HG03159 (cell line): Measurements from ENCODE around the gene CD79A.

Experiments
- ATAC-seq: cut with Tn5 transposase; IDR thresholded peaks from one replicate; pipeline ENCODE4 v1.9.1; 2021; ENCODE audit warnings: mild to moderate bottlenecking, moderate library complexity; ENCODE audit not compliant: unreplicated experiment

Gene CD79A

GRCh38 chr19:41883463-41883820 is 6.4 kb downstream of the CD79A start:
- no peak for ATAC-seq

GRCh38 chr19:41883821-41884733 is 7.0 kb downstream of the CD79A start:
- peak; percentile 66 for ATAC-seq

DNA sequence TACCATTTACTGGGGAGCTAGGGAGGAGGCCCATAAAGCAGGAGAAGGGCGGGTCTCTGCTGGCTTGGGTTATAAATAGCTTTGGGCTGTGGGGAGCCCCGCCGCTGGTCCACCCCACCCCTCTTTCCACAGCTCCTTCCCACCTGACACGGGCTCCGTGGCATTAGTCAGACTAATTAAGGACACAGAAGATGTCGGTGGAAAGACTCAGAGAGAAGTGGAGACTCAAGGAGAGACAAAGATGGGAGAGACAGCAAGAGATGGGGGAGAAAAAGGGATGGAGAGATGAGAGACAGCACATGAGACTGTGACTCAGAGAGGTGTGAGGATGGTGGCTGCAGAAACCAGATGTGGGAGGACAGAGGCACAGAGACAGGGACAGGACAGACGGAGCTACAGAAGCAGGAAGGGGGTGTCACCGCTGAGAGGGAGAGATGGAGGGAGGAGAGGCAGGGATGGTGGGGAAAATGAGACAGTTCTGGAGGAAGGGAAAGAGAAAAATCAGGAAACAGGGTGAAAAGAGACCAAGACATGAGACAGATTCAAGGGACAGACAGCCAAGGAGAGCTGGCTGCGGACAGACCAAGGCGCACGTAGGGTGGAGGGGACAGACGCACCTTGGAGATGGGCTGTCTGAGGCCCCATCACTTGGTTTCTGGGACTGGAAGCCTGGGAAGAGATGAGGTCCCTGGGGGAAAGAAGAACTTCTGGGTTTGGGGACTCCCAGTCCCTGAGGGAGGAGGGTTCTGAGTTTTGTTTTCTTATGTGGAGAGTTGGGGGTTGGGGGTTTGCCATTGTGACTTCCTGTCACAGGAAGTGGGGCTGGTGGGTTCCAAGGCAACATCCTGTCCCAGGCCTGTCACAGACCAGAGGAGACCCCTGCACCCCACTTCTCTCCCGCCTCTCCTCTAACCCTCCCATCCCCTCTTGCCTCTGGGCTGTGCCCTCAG is 10.0 kb downstream of the CD79A start:
- ATAC-seq, result no peak

DNA sequence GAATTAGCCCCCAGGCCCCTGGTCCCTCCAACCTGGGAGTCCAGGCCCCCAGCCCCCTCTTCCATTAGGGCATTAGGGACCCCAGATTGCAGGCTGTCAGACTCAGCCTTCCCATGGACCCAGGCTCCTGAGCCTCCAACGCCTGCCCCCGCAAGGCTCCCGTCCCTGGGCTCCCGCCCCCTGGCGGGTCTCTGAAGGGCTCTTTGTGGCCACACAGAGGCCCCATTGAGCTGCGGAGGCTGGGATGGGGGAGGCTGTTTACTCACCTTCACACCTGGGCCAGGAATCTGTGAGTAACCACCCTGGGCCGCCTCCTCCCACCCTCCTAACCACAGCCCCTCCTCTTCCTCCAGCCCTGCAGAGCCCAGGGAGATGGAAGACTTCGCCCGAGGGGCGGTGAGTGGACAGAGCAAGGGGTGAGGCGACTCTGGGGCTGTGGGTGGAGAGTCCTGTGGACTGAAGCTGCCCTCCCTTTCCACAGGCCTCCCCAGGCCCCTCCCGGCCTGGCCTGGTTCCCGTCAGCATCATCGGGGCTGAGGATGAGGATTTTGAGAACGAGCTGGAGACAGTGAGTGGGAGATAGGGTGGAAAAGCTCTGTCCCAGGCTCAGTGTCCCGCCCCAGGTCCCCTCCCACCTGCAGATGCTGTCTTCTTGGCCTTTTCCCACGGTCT is 10.8 kb downstream of the CD79A start:
- ATAC-seq, result no peak

GRCh38 chr19:41888926-41889325 is 11.8 kb downstream of the CD79A start:
- ATAC-seq, result no peak

DNA sequence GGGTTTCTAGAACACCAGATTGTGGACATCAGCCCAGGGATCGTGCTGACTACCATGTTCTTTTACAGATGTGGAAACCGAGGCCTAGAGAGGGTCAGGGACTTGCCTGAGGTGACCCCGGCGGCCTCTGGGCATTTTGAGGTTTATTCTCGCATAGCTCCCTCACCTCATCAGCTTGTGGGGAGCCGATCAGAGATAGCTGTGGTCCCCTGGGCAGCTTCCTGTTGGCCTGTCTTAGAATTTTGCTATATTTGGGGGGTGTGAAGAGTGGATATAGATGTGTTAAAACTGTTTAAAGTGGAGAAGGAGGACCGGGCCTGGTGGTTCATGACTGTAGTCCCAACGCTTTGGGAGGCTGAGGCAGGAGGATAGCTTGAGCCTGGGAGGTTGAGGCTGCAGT is 12.8 kb downstream of the CD79A start:
- no peak for ATAC-seq

GRCh38 chr19:41890936-41891335 is 13.9 kb downstream of the CD79A start:
- ATAC-seq, result no peak

- ATAC-seq, result no peak
Measured at GRCh38 chr19:41892173-41892902, 15.3 kb downstream of the CD79A start.

DNA sequence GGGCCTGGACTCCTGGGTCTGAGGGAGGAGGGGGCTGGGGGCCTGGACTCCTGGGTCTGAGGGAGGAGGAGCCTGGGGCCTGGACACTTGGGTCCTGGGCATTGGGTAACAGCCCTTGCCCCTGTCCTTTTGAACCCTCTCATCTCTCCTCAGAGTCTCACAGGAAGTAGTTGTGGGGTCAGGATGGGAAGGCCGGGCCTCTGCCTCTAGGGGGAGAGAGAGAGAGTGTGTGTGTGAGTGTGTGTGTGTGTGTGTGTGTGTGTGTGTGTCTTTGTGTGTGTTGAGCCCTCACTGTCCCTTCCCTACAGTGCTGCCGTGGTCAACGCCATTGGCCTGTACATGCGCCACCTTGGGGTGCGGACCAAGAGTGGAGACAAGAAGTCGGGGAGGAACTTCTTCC is 16.8 kb downstream of the CD79A start:
- no peak for ATAC-seq

GRCh38 chr19:41894350-41894749 is 17.3 kb downstream of the CD79A start:
- no peak for ATAC-seq

DNA sequence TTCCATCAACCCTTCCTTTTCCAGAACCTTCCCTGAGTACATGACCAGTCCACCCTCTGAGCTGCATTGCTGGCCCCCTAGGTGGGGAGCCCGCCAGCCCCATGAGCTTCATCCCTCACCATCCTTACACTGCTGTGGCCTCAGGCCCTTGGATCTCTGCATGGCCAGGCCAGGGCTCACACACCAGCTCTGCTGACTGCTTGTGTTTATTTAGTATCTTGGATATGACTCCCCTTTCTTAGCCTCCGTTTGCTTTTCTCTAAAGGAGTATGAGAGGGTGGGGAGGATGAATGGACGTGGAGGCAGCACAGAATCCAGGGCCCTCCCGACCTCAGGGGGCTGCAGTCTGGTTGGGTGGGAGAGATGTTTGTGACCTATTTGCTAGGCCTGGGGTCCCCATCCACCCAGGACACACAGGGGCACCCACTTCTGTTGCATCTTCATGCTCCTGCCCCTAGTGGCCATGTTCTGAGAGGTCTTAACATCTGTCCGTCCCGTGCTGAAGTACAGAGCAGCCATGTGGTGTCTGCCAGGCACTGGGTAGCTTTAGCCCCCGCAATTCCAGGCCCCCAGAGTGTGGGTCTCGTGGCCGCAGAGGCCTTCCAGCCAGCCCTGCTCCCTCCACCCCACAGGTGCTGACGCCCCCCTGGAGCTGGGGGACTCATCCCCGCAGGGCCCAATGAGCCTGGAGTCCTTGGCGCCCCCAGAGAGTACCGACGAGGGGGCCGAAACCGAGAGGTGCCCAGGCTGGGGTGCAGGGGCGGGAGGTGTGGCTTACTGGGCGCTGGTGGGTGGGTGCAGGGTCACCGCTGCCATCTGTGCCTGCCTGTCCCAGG is 18.9 kb downstream of the CD79A start:
- no peak for ATAC-seq

DNA sequence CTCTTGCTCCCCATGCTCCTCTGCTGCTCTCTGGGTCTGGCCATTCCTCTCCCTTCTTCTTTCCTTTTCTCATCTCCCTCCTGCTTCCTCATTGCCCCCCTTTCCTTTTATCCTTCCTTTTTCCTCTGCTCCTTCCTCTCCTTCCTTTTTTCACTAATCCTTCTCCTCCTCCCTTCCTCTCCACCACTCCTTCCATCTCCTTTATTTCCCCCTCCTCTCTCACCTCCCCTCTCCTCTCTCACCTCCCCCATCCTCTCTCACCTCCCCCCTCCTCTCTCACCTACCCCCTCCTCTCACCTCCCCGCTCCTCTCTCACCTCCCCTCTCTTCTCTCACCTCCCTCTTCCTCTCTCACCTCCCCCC is 19.5 kb downstream of the CD79A start:
- ATAC-seq, result no peak

DNA sequence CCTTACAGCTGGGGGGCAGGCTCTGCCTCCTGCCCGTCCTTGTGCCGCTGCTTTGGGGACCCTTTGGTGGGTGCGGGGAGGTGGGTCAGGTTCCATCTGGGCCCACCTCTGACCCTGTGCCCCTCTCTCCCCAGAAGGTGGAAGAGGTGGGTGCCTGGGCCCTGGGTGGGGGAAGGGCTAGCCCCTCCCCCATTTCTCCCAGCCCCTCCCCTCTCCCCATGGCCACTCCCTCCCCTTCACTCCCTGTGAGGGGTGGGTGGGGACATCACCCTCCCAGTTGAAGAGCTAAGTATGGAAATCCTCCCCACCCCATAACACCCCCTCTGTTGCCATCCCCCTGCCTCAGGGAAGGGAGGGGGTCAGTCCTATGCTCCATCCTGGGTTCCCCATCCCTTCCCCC is 20.1 kb downstream of the CD79A start:
- no peak for ATAC-seq

- no peak for ATAC-seq
Measured at GRCh38 chr19:41897820-41898219, 20.7 kb downstream of the CD79A start.

- no peak for ATAC-seq
Measured at GRCh38 chr19:41898235-41898634, 21.2 kb downstream of the CD79A start.

DNA sequence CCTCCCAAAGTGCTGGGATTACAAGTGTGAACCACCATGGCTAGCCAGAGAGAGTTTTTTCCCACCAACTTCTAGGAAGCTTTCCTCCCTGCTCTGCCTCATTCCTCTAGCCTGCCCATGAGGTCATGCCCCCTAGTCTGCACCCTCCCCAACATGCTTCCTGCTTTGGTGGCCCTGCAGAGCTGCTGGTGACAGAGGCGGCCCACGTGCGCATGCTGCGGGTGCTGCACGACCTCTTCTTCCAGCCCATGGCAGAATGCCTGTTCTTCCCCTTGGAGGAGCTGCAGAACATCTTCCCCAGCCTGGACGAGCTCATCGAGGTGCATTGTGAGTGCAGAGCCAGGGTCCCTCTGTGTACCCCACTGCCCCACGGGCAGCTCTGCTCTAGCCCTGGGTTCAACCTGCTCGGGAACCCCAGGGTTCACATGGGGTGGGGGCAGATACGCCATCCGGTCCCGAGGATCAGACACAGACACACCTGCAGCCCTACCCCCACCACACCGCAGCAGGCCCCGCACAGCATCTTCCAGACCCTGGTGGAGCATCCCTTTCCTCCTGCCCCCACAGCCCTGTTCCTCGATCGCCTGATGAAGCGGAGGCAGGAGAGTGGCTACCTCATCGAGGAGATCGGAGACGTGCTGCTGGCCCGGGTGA is 24.8 kb downstream of the CD79A start:
- ATAC-seq, result no peak

- no peak for ATAC-seq
Measured at GRCh38 chr19:41902594-41902993, 25.5 kb downstream of the CD79A start.

DNA sequence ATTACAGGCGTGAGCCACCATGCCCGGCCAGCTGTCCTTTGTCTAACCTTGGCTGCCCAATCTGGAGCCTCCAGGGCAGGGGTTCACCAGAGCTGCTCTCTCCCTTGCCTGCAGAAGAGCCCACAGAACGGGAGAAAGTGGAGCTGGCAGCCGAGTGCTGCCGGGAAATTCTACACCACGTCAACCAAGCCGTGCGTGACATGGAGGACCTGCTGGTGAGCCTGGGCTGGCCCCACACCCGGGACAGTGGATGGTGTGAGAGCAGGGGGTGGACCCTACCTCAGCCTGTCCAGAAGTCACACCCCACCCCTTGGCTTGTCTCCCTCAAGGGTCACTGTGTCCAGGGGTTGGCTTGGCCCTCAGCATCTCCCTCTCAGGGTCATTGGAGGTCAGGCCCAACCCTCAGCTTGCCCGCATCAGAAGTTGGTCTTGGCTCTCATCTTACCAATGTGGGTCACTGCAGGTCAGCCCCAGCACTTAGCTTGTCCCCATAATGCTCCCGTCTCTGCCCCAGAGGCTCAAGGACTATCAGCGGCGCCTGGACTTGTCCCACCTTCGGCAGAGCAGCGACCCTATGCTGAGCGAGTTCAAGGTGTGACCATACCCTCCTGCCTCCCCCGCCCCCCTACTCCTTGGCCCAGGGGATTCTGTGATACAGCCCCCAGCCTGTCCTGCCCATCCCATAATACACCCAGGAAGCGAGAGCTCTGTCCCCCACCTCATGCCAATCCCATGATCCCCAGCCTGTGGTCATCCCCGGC is 26.3 kb downstream of the CD79A start:
- no peak for ATAC-seq
